Progenitor cell of endocrine pancreas (in vitro differentiated cells): Measurements from ENCODE around the gene MAN2A1. TPM values are rescaled to one million over a fixed set of nuclear protein-coding genes. Genes with fewer than 3 reads are reported as not detected.

Source experiments
- DNase-seq: peaks from one replicate; pipeline ENCODE4 v3.0.0; 2021; ENCODE audit warnings: low spot score; ENCODE audit not compliant: unreplicated experiment
- H3K27ac Mint-ChIP-seq: 2 replicates; pipeline ENCODE4 v1.8.0; 2021; ENCODE audit warnings: mild to moderate bottlenecking, moderate library complexity, mixed read lengths
- H3K27me3 Mint-ChIP-seq: 2 replicates; pipeline ENCODE4 v1.8.0; 2021; ENCODE audit warnings: mixed read lengths
- H3K36me3 Mint-ChIP-seq: 2 replicates; pipeline ENCODE4 v1.8.0; 2022; ENCODE audit warnings: mixed read lengths; ENCODE audit not compliant: insufficient read depth
- H3K4me1 Mint-ChIP-seq: 2 replicates; pipeline ENCODE4 v1.8.0; 2021; ENCODE audit warnings: low read depth, mixed read lengths
- H3K4me3 Mint-ChIP-seq: 2 replicates; pipeline ENCODE4 v1.8.0; 2021; ENCODE audit warnings: low read depth, mild to moderate bottlenecking, moderate library complexity, mixed read lengths
- H3K9me3 Mint-ChIP-seq: 2 replicates; pipeline ENCODE4 v1.8.0; 2021; ENCODE audit warnings: low read depth, mixed read lengths
- total RNA-seq: library from RNA; stranded (reverse); gene quantifications from 2 replicates; pipeline ENCODE4 v1.2.1, GENCODE V29; 2021
- TF ChIP-seq, protein P1 (sequence below): fragments of 200-600 bp; sonication (generic); IDR thresholded peaks from one replicate; pipeline ENCODE4 v1.5.0; 2021; ENCODE audit warnings: antibody characterized with exemption, mild to moderate bottlenecking; ENCODE audit not compliant: unreplicated experiment

The MAN2A1 gene
- total RNA-seq, 1 donor from 2014 or later = 41.9 TPM

DNA sequence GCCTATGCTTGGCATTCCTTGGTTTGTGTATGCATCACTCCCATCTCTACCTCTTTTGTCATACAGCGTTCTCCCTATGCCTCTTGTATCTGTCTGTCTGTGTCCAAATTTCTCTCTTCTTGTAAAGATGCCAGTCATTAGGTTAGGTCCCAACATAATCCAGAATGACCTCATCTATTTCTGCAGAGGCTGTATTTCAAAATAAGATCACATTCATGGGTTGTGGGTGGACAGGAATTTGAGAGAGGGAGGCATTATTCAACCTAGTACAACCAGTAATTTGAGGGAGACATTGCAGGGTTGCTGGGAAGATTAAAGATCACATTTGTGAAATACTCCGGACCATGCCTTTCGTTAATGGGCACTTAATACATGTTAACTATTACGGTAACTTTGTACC lies 155.0 kb downstream of the MAN2A1 start:
- Mint-ChIP-seq H3K4me3 (no peak overlapping the region), H3K27ac (no peak overlapping the region), H3K27me3 (no peaks in the 10 kb centered on the region), H3K36me3 (peaks cover 28% of the 10 kb centered on the region), H3K9me3 (no peaks in the 10 kb centered on the region), H3K4me1 (peaks cover 5% of the 10 kb centered on the region)
- TF ChIP-seq, protein P1, sequence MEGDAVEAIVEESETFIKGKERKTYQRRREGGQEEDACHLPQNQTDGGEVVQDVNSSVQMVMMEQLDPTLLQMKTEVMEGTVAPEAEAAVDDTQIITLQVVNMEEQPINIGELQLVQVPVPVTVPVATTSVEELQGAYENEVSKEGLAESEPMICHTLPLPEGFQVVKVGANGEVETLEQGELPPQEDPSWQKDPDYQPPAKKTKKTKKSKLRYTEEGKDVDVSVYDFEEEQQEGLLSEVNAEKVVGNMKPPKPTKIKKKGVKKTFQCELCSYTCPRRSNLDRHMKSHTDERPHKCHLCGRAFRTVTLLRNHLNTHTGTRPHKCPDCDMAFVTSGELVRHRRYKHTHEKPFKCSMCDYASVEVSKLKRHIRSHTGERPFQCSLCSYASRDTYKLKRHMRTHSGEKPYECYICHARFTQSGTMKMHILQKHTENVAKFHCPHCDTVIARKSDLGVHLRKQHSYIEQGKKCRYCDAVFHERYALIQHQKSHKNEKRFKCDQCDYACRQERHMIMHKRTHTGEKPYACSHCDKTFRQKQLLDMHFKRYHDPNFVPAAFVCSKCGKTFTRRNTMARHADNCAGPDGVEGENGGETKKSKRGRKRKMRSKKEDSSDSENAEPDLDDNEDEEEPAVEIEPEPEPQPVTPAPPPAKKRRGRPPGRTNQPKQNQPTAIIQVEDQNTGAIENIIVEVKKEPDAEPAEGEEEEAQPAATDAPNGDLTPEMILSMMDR = no peak
- DNase-seq = no peak

GRCh38 chr5:109848130-109848529 lies 158.4 kb downstream of the MAN2A1 start:
- TF ChIP-seq, protein P1 = no peak
- H3K27ac Mint-ChIP-seq = no peak overlapping the region
- no peak for DNase-seq
- H3K27me3 Mint-ChIP-seq = no peaks in the 10 kb centered on the region
- peaks cover 5% of the 10 kb centered on the region for H3K4me1 Mint-ChIP-seq
- peaks cover 25% of the 10 kb centered on the region for H3K36me3 Mint-ChIP-seq
- no peak overlapping the region for H3K4me3 Mint-ChIP-seq
- H3K9me3 Mint-ChIP-seq = no peaks in the 10 kb centered on the region

DNA sequence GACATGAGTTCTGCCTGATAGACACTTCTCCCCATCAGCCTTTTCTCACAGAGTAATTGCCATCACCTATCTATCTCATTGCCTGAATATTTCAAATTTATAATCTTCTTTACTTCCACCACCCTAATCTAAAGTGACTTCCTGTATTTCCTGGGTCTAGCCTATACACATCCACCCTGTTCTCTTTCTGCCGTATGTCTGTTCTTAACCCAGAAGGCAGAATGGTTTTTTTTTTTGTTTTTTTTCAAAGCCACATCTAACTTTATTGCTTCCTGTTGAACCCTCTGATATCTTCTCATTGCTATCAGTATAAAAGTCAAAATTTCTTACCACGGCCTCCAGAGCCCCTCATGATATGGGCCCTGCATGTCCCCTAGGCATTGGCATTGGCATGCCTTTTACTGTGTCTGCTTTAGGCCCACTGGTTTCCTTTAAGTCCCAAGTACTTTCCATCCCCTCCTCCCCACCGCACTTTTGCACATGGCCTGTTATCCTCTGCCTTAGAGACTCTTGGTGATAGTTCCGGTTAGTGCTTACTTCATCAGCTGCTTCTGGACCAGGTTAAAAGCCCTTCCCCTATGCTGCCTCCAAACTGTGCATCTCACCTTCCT lies 159.9 kb downstream of the MAN2A1 start:
- Mint-ChIP-seq H3K36me3 (peaks cover 25% of the 10 kb centered on the region), H3K27me3 (no peaks in the 10 kb centered on the region), H3K4me1 (peaks cover 5% of the 10 kb centered on the region), H3K9me3 (no peaks in the 10 kb centered on the region), H3K27ac (no peak overlapping the region), H3K4me3 (no peak overlapping the region)
- TF ChIP-seq, protein P1 = no peak
- no peak for DNase-seq

DNA sequence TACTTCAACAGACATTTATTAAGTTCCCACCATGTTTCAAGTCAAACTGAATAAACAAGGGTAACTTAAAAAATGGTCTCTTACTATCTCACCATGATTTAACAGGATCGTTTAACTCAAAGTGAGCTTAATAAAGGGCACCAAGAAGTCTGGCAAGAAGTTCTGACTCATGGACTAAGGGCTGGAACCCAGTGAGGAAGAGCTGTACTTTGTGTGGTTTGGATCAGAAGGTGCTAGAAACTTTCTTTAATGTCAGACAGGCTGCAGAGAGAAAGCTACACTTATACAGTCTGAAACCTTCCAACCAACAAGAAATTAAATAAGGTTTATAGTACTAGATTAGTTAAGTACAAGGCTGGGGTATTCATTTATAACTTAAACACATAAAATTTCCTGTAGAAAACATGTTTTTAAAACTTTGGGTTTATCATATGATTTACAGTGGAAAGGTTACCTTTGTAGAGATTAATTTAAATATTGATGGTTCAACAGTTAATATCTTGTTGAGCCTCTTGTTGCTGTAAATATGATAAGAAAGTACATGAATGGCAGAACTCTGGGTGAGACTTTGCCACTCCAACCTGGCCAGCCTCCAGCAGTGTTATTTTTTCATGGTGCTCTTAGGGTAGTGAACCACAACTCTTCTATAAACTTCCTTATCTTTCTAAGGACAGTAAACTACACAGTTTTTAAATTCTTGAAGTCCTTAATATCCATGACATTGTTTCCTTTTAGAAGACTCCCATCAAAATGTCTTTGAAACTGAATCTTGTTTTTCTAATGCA lies 162.8 kb downstream of the MAN2A1 start:
- Mint-ChIP-seq H3K4me3 (no peak overlapping the region), H3K9me3 (no peaks in the 10 kb centered on the region), H3K4me1 (peaks cover 15% of the 10 kb centered on the region), H3K27ac (no peak overlapping the region), H3K27me3 (no peaks in the 10 kb centered on the region), H3K36me3 (peaks cover 22% of the 10 kb centered on the region)
- TF ChIP-seq, protein P1 = no peak
- no peak for DNase-seq

DNA sequence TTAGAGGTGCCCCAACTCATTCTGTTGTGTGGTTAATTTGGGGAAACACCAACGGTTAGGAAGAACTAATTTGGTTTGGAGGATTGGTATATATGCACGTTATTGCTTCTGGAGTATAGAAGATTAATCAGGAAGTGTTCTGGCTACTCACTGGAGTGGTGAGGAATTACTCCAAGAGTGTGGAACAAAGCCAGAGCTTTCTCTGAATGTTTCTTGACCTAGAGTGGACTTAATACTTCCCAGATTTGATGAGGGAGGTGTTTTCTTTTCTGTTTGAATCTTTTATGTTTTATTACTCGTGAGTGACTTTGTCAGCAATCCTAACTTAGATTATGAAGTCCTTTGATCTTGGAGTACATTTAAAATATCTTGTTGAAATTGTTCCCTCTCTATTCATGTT lies 163.7 kb downstream of the MAN2A1 start:
- H3K9me3 Mint-ChIP-seq = no peaks in the 10 kb centered on the region
- TF ChIP-seq, protein P1 = no peak
- DNase-seq = no peak

More for the DNA sequence above, 163.7 kb downstream of the MAN2A1 start:
- no peak overlapping the region for H3K4me3 Mint-ChIP-seq
- H3K36me3 Mint-ChIP-seq = peaks cover 20% of the 10 kb centered on the region
- H3K27me3 Mint-ChIP-seq = no peaks in the 10 kb centered on the region
- H3K27ac Mint-ChIP-seq = no peak overlapping the region
- peaks cover 17% of the 10 kb centered on the region for H3K4me1 Mint-ChIP-seq
